HepG2 (cell line): ENCODE results near the gene BMPR1B. TPM values are rescaled to one million over a fixed set of nuclear protein-coding genes. Genes with fewer than 3 reads are reported as not detected.

Source experiments
- ATAC-seq: fragments of 200-7000 bp; cut with Tn5 transposase; 3 replicates; pipeline ENCODE4 v1.9.1; 2020; ENCODE audit warnings: mild to moderate bottlenecking, moderate library complexity
- BruUV-seq: library from RNA; stranded (reverse); fragments of 400-500 nt; replicated peaks from 2 replicates; lab custom pipeline; 2021; lab: Mats Ljungman, UMichigan
- CTCF ChIA-PET: fragments of 300-600 bp; formaldehyde crosslinking; extraction: SDS; loops from one replicate; lab custom pipeline; 2021; ENCODE audit warnings: low total read pairs, inconsistent platforms, low intra/inter-chr PET ratio; lab: Yijun Ruan, JAX
- POLR2A ChIA-PET: fragments of 350-600 bp; sonication (Branson Sonifier 250); formaldehyde crosslinking; loops from one replicate; lab custom pipeline; 2020; ENCODE audit warnings: antibody characterized with exemption, inconsistent platforms; lab: Yijun Ruan, JAX
- DNase-seq: peaks from one replicate; pipeline ENCODE4 v3.0.0-alpha.2; 2015; ENCODE audit warnings: low spot score
- FAIRE-seq: peaks from 3 replicates; lab custom pipeline; 2011; peaks lifted over from hg19 to GRCh38; lab: Jason Lieb, UNC
- H2AFZ ChIP-seq: one replicate; pipeline ENCODE4 v1.6.1; 2011; ENCODE audit warnings: low read length, inconsistent platforms
- H3K27ac ChIP-seq: fragments of 300-600 bp; 3 replicates; pipeline ENCODE4 v1.8.0; 2011; ENCODE audit warnings: mixed run types, mild to moderate bottlenecking, mixed read lengths, low read length, inconsistent platforms; ENCODE audit not compliant: insufficient read depth; ENCODE audit errors: extremely low read length
- H3K27me3 ChIP-seq, 2 experiments: fragments of 200-600 bp in 1 of 2; 2 replicates in 1 of 2; 3 replicates in 1 of 2; pipeline versions ENCODE4 v1.6.0 to v1.8.0; 2011; ENCODE audit warnings: low read length in 2 of 2, mild to moderate bottlenecking in 2 of 2, moderate library complexity in 2 of 2, inconsistent platforms in 1 of 2; ENCODE audit not compliant: insufficient read depth in 2 of 2, control insufficient read depth in 1 of 2
- H3K36me3 ChIP-seq, 2 experiments: fragments of 200-600 bp in 1 of 2; replicated peaks in 1 of 2; 2 replicates in 1 of 2; 3 replicates in 1 of 2; pipeline versions ENCODE4 v1.5.1 to v1.8.0; 2011; ENCODE audit warnings: low read length in 2 of 2, inconsistent platforms in 1 of 2; ENCODE audit not compliant: insufficient read depth in 2 of 2, control insufficient read depth in 1 of 2
- H3K4me1 ChIP-seq: 2 replicates; pipeline ENCODE4 v1.5.1; 2012; ENCODE audit warnings: low read length, inconsistent platforms; ENCODE audit not compliant: insufficient read depth
- H3K4me2 ChIP-seq: 2 replicates; pipeline ENCODE4 v1.6.0; 2011; ENCODE audit warnings: low read depth, low read length, inconsistent platforms
- H3K4me3 ChIP-seq, 3 experiments: fragments of 200-600 bp in 1 of 3; sonication (generic), shearing (Covaris generic) in 1 of 3; replicated peaks in 1 of 3; 2 replicates each; pipeline ENCODE4 v1.5.1; 2011 to 2016; ENCODE audit warnings: low read length in 3 of 3, inconsistent platforms in 2 of 3, low read depth in 2 of 3, mild to moderate bottlenecking in 2 of 3, control low read depth in 1 of 3, mixed read lengths in 1 of 3; ENCODE audit not compliant: insufficient read depth in 1 of 3
- H3K79me2 ChIP-seq: one replicate; pipeline ENCODE4 v1.6.1; 2011; ENCODE audit warnings: low read length, inconsistent platforms; ENCODE audit not compliant: insufficient read depth
- H3K9ac ChIP-seq: 2 replicates; pipeline ENCODE4 v1.6.0; 2011; ENCODE audit warnings: mild to moderate bottlenecking, low read depth, low read length, inconsistent platforms; ENCODE audit not compliant: insufficient read depth
- H3K9me3 ChIP-seq: 2 replicates; pipeline ENCODE4 v1.5.1; 2012; ENCODE audit warnings: mild to moderate bottlenecking, low read length
- H4K20me1 ChIP-seq: 2 replicates; pipeline ENCODE4 v1.6.0; 2011; ENCODE audit warnings: inconsistent platforms, mild to moderate bottlenecking, low read length, moderate library complexity; ENCODE audit not compliant: insufficient read depth
- ASH2L ChIP-seq: fragments of 300-600, 200-600 bp; sonication (generic); IDR thresholded peaks from 2 replicates; pipeline ENCODE4 v1.7.0; 2017; ENCODE audit warnings: low read depth, mild to moderate bottlenecking, moderate library complexity, mixed read lengths, low read length; ENCODE audit not compliant: insufficient read length
- BCLAF1 ChIP-seq: fragments of 450-650 bp; IDR thresholded peaks from 2 replicates; pipeline ENCODE4 v1.6.1; 2017; ENCODE audit warnings: mild to moderate bottlenecking
- GLMP ChIP-seq: sonication (generic); formaldehyde crosslinking; IDR thresholded peaks from 2 replicates; pipeline ENCODE4 v1.9.0; 2021; ENCODE audit warnings: missing genetic modification reagents, mild to moderate bottlenecking, borderline replicate concordance
- RARG ChIP-seq: sonication (generic); formaldehyde crosslinking; IDR thresholded peaks from 2 replicates; pipeline ENCODE4 v1.4.0; 2020; ENCODE audit warnings: low read depth, mild to moderate bottlenecking, missing genetic modification reagents
- RXRB ChIP-seq: IDR thresholded peaks from 2 replicates; pipeline ENCODE4 v1.6.1; 2016; ENCODE audit warnings: borderline replicate concordance, missing genetic modification reagents, missing compliant biosample characterization
- ZNF275 ChIP-seq: sonication (generic); formaldehyde crosslinking; IDR thresholded peaks from 2 replicates; pipeline ENCODE4 v1.8.0; 2022; ENCODE audit warnings: missing genetic modification reagents, mild to moderate bottlenecking, inconsistent platforms, borderline replicate concordance
- ZNF496 ChIP-seq: sonication (generic); formaldehyde crosslinking; IDR thresholded peaks from 2 replicates; pipeline ENCODE4 v1.8.1; 2023; ENCODE audit warnings: mild to moderate bottlenecking, moderate library complexity, missing genetic modification reagents; ENCODE audit not compliant: insufficient replicate concordance
- WGBS: methylation state at CpG from one replicate; pipeline ENCODE4 v1.1.6; 2017; ENCODE audit warnings: low lambda C conversion rate; 5-methylcytosine and 5-hydroxymethylcytosine counted together
- in situ Hi-C: cut with HindIII; loops from 2 replicates; pipeline ENCODE4 v1.10.0; 2017; ENCODE audit warnings: low pct_unique_long_range_greater_than_20kb; ENCODE audit not compliant: extremely low pct_ligation_motif_present
- intact Hi-C: fragments of 100-400 bp; cut with micrococcal nuclease; formaldehyde crosslinking; loops from one replicate; pipeline ENCODE4 v1.10.0; 2022; ENCODE audit not compliant: unreplicated experiment
- polyA plus RNA-seq, 8 experiments: library from polyadenylated mRNA; depleted of rRNA in 3 of 8; stranded (reverse) in 7 of 8; unstranded in 1 of 8; fragments of >200 nt; fragmentation: Illumina TruSeq in 4 of 8; extraction: Trizol in 4 of 8; gene quantifications; 2 replicates each; pipeline versions ENCODE4 v1.2.1 to v1.2.3, GENCODE V29; 2011 to 2016; ENCODE audit warnings: low read depth in 4 of 8, missing spikeins in 1 of 8, mixed read lengths in 1 of 8; ENCODE audit not compliant: insufficient read depth in 1 of 8
- total RNA-seq, 5 experiments: library from RNA; depleted of rRNA; stranded (reverse); fragments of >200 nt; fragmentation: Illumina TruSeq; extraction: Trizol; gene quantifications; 2 replicates each; pipeline ENCODE4 v1.2.3, GENCODE V29; 2016; ENCODE audit warnings: low read depth in 1 of 5
- TF ChIP-seq, protein P1 (sequence below): sonication (generic); formaldehyde crosslinking; IDR thresholded peaks from 2 replicates; pipeline ENCODE4 v1.5.1; 2020; ENCODE audit warnings: missing genetic modification reagents, mild to moderate bottlenecking, borderline replicate concordance
- TF ChIP-seq, protein P2 (sequence below): sonication (generic); formaldehyde crosslinking; IDR thresholded peaks from 2 replicates; pipeline ENCODE4 v1.4.0; 2020; ENCODE audit warnings: missing genetic modification reagents

Gene BMPR1B
- total and polyA plus RNA-seq, 2 of the 13 experiments (the other 11 are each of a cell fraction or from before 2014, with no cell fraction given): 0.07 TPM; not detected in 1

DNA sequence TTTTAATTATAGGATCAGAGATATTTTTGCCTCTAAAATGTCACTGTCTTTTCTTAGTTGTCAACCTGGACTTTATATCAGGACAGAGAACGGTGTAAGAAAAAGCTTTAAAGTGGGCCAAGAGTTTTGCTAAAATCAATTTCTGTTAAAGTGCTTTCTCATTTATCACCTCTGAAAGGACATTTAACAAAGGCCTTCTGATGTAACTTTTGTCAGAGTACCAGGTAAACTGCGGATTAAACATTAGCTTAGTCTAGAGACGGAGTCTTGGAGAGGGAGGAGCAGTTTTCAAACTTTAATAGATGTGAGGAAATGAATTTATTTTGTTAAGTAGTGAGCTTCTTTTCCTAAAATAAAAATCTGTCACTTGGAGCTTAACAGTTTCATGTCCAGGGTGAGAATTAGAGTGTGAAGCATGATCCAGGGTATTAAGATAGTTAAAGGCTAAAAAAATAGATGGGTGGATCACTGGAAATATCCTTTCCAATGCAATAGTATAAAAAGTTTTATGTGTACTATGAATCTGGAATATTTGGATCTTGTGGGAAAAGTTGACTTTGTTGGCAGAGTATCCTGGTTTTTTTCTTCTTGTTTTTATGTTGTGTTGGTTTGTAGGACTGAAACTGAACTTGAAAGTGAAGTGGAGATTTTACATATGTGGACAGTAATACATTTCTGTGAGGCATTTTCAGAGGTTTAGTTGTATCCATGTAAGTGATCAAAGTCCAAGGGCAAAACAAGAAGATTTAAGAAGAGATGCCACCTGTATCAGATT is 33.6 kb upstream of the BMPR1B start:
- TF ChIP-seq RXRB (no peak), BCLAF1 (no peak), ZNF275 (no peak), ASH2L (no peak), ZNF496 (CRISPR knock-in tag) (no peak), RARG (CRISPR knock-in tag) (no peak), GLMP (CRISPR knock-in tag) (no peak)
- TF ChIP-seq, protein P1, sequence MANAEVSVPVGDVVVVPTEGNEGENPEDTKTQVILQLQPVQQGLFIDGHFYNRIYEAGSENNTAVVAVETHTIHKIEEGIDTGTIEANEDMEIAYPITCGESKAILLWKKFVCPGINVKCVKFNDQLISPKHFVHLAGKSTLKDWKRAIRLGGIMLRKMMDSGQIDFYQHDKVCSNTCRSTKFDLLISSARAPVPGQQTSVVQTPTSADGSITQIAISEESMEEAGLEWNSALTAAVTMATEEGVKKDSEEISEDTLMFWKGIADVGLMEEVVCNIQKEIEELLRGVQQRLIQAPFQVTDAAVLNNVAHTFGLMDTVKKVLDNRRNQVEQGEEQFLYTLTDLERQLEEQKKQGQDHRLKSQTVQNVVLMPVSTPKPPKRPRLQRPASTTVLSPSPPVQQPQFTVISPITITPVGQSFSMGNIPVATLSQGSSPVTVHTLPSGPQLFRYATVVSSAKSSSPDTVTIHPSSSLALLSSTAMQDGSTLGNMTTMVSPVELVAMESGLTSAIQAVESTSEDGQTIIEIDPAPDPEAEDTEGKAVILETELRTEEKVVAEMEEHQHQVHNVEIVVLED (CRISPR knock-in tag): no peak
- TF ChIP-seq, protein P2, sequence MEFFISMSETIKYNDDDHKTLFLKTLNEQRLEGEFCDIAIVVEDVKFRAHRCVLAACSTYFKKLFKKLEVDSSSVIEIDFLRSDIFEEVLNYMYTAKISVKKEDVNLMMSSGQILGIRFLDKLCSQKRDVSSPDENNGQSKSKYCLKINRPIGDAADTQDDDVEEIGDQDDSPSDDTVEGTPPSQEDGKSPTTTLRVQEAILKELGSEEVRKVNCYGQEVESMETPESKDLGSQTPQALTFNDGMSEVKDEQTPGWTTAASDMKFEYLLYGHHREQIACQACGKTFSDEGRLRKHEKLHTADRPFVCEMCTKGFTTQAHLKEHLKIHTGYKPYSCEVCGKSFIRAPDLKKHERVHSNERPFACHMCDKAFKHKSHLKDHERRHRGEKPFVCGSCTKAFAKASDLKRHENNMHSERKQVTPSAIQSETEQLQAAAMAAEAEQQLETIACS (CRISPR knock-in tag): no peak
- ChIA-PET POLR2A (no interaction called here), CTCF (no interaction called here)
- FAIRE-seq (peak; percentile 15), DNase-seq (no peak), ATAC-seq (no peak)
- Histone ChIP-seq H3K27ac (no peak overlapping the region), H3K36me3 (no peaks in the 10 kb centered on the region), H3K4me3 (no peak overlapping the region), H3K4me2 (no peak overlapping the region), H3K9ac (no peak overlapping the region), H2AFZ (no peak overlapping the region), H3K79me2 (no peaks in the 10 kb centered on the region), H3K4me1 (peaks cover 9% of the 10 kb centered on the region; the same call in 1 of the 2 replicates), H4K20me1 (no peaks in the 10 kb centered on the region), H3K27me3 (no peaks in the 10 kb centered on the region), H3K9me3 (no peaks in the 10 kb centered on the region)
- intact Hi-C loops: loop anchor here (5.0 kb wide), 1 partner anchor 1967 kb away; no protein-coding TSS in a partner anchor
- WGBS: under 1% methylated on average over 3 of the region's 3 CpGs
- BruUV-seq: no TSS peak
- in situ Hi-C loops: no loop called here
